ENCODE results near the gene KLHL17. TPM values are rescaled to one million over a fixed set of nuclear protein-coding genes. Genes with fewer than 3 reads are reported as not detected.

The KLHL17 gene
- total RNA-seq, 4 donors from 2014 or later, result 3.7 to 10.8 (median 6.2) TPM

- TF ChIP-seq POLR2AphosphoS5 (IDR thresholded peaks at IDR 0.05) (no peak), CTCF (IDR thresholded peaks at IDR 0.05) (no peak), POLR2A (IDR thresholded peaks at IDR 0.05; ENCODE audit: low read depth) (no peak)
- Histone ChIP-seq H3K9me3 (no peaks in the 10 kb centered on the region), H3K27ac (replicated peaks in 1 of 4) (peak overlapping the region; percentile 97 to 100 (median 99)), H3K27me3 (peaks cover 0 to 45% (median 0%) of the 10 kb centered on the region in 4 donors), H3K36me3 (peaks cover 0 to 8% (median 0%) of the 10 kb centered on the region in 4 donors), H3K4me3 (peak overlapping the region; percentile 74 to 83 (median 82)), H3K4me1 (peaks cover 21 to 53% (median 44%) of the 10 kb centered on the region in 4 donors)
- DNase-seq (ENCODE audit: extremely low spot score), result no peak
- no CpG with 5 or more reads among the region's 27 CpGs for WGBS
- intact Hi-C loops (cut with DNase I), result no loop called here
Measured at GRCh38 chr1:998745-998994, 38.3 kb downstream of the KLHL17 start.

GRCh38 chr1:998995-999724 is 38.8 kb downstream of the KLHL17 start:
- peaks cover 21 to 53% (median 44%) of the 10 kb centered on the region in 4 donors for H3K4me1 ChIP-seq
- intact Hi-C loops (cut with DNase I), result no loop called here
- WGBS, result 4% methylated on average over 5 of the region's 86 CpGs
- no peak for DNase-seq (ENCODE audit: extremely low spot score)
- H3K27ac ChIP-seq (replicated peaks in 1 of 4), result peak overlapping the region; percentile 97 to 100 (median 99)
- H3K27me3 ChIP-seq, result peaks cover 0 to 50% (median 0%) of the 10 kb centered on the region in 4 donors
- peak in 1 of 3 experiments; percentile 10 for TF ChIP-seq CTCF (IDR thresholded peaks at IDR 0.05)
- peak in 1 of 2 donors; percentile 20 for TF ChIP-seq POLR2AphosphoS5 (IDR thresholded peaks at IDR 0.05)
- no peak for TF ChIP-seq POLR2A (IDR thresholded peaks at IDR 0.05; ENCODE audit: low read depth)
- TF ChIP-seq EP300 (IDR thresholded peaks at IDR 0.05), result no peak
- H3K36me3 ChIP-seq, result peaks cover 0 to 8% (median 0%) of the 10 kb centered on the region in 4 donors
- peak overlapping the region; percentile 74 to 83 (median 82) for H3K4me3 ChIP-seq
- H3K9me3 ChIP-seq, result no peaks in the 10 kb centered on the region

- H3K36me3 ChIP-seq, result peaks cover 0 to 8% (median 0%) of the 10 kb centered on the region in 4 donors
- 2% methylated on average over 11 of the region's 95 CpGs for WGBS
- H3K4me3 ChIP-seq, result peak within 1 kb of the TSS; percentile 74 to 83 (median 82)
- H3K4me1 ChIP-seq, result peaks cover 24 to 59% (median 49%) of the 10 kb centered on the region in 4 donors
- no peaks in the 10 kb centered on the region for H3K9me3 ChIP-seq
- DNase-seq (ENCODE audit: extremely low spot score), result peak; percentile 96
- intact Hi-C loops (cut with DNase I), result no loop called here
- H3K27ac ChIP-seq (replicated peaks in 1 of 4), result peak within 1 kb of the TSS; percentile 97 to 100 (median 99)
- peaks cover 0 to 56% (median 0%) of the 10 kb centered on the region in 4 donors for H3K27me3 ChIP-seq
- TF ChIP-seq CTCF (IDR thresholded peaks at IDR 0.05) (no peak), POLR2AphosphoS5 (IDR thresholded peaks at IDR 0.05) (peak; percentile 79 to 88), POLR2A (IDR thresholded peaks at IDR 0.05; ENCODE audit: low read depth) (peak; percentile 26), EP300 (IDR thresholded peaks at IDR 0.05) (no peak)
Measured at GRCh38 chr1:999725-1000356, 39.5 kb downstream of the KLHL17 start, which contains the start of gene HES4. Gene HES4 (minus strand): TSS chr1:1000097. CDS start chr1:999973, 124 bp downstream.

GRCh38 chr1:1000357-1001056 is 40.1 kb downstream of the KLHL17 start:
- TF ChIP-seq POLR2AphosphoS5 (IDR thresholded peaks at IDR 0.05) (peak; percentile 94 to 95), CTCF (IDR thresholded peaks at IDR 0.05) (no peak), POLR2A (IDR thresholded peaks at IDR 0.05; ENCODE audit: low read depth) (peak; percentile 79), EP300 (IDR thresholded peaks at IDR 0.05) (peak; percentile 97)
- peaks cover 0 to 59% (median 0%) of the 10 kb centered on the region in 4 donors for H3K27me3 ChIP-seq
- intact Hi-C loops (cut with DNase I), result no loop called here
- peak overlapping the region; percentile 97 to 100 (median 99) for H3K27ac ChIP-seq (replicated peaks in 1 of 4)
- H3K4me1 ChIP-seq, result peaks cover 31 to 66% (median 56%) of the 10 kb centered on the region in 4 donors
- no peak for DNase-seq (ENCODE audit: extremely low spot score)
- peaks cover 0 to 8% (median 0%) of the 10 kb centered on the region in 4 donors for H3K36me3 ChIP-seq
- H3K9me3 ChIP-seq, result no peaks in the 10 kb centered on the region
- WGBS, result 0% methylated on average over 6 of the region's 75 CpGs
- H3K4me3 ChIP-seq, result peak overlapping the region; percentile 74 to 83 (median 82)
